HG02642 (cell line): ENCODE measurements around the gene TRIM62.

Source experiments
- ATAC-seq: cut with Tn5 transposase; IDR thresholded peaks from one replicate; pipeline ENCODE4 v1.9.1; 2021; ENCODE audit warnings: mild to moderate bottlenecking; ENCODE audit not compliant: unreplicated experiment, poor library complexity

Gene TRIM62

DNA sequence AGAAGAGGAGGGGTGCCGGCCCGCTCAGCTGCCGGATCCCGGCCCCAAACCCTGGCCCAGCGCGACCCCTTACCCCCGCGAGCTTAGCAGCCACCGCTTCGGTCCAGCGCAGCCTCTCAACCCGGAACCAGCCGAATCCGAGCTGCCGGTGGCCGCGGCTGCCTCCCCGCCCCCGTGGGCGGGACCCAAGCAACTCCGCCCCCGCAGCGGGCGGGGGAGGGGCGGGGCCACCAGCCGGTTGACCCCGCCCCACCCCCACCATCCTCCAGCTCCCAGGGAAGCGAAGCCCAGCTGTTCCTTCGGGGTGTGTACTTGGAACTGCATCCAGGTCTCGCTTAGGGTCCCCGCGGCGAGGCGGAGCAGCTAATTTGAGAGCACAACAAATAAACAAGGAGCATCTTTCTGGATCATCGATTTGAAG, at the start of gene TRIM62:
TSS of gene TRIM62 (minus strand) at position 123 of the 421 bp plus-strand sequence. CDS start 611 bp downstream, outside the sequence.
- ATAC-seq, result peak; percentile 52

DNA sequence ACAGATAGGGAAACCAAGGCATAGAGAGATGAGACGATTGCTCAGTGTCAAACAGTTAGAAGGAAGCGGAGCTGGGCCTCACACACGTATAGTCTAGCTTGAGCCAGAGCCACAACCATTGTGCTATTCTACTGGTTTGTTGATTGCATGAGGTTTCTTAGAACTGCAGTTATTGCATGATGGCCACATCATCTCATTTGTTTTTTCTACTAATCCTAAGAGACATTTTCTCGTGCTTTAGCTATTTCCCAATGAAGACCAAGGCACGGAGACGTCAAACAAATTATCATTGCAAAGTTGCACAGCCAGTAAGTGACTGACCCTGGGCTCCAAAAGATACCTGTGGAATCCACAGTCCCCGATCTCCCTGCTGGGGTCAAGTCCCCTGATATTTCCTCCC, 49.3 kb upstream of the TRIM62 start:
- no peak for ATAC-seq

- no peak for ATAC-seq
Measured at GRCh38 chr1:33228935-33229487, 47.2 kb upstream of the TRIM62 start.

GRCh38 chr1:33225586-33225985, 43.7 kb upstream of the TRIM62 start:
- no peak for ATAC-seq

DNA sequence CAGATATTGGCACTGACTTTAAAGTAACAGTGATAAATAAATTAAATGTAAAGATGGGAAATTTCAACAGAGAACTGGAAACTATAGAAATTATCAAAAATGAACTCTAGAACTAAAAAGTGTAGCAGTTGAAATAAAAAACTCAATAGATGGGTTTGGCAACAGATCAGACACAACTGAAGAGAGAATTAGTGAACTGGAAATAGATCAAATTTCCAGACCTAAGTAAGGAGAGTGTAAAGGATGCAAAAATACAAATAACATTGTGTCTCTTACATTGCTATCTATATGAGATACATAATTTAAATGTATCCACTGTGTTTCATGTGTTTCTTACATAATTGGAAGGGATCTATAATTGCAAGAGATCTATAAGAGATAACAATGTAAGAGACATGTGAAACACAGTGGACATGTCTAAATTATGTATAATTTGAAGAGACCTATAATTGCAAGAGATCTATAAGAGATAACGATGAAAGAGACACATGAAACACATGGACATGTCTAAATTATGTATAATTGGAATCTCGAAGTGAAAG, 42.4 kb upstream of the TRIM62 start:
- no peak for ATAC-seq

DNA sequence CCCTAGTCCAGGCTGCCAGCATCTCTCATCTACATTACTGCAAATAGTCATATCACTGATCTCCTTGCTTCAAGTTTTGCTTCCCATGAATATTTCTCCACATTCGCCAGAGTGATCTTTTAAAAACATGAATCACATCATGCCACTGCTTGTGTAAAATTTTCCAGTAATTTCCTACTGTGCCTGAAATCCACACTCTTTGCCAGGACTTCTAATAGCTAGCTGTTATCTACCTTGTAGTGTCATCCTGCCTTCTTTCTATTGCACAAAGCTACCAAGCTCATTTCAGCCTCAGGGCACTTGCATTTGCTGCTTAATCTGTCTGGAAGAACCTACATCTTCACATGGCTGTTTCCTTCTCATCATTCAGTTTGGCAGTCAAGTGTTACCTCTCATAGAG, 40.5 kb upstream of the TRIM62 start:
- no peak for ATAC-seq

DNA sequence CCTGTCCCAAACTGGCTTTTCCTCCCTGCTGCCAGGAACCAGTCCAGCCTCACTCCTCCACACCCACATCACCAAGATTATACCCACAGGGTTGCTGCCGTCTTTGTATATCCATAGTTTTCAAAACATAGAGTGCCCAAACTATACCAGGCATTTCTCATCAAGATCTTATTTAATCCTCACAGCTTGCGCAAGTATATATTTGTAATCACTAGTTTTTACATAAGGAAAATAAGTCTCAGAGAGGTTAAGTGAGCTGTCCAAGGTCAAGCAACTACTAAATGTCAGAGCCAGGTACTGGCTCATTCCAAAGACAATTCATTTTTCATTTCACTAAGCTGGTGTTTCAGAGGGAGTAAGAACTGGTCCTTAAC, 39.5 kb upstream of the TRIM62 start:
- no peak for ATAC-seq

- ATAC-seq, result no peak
Measured at GRCh38 chr1:33220676-33221384, 39.0 kb upstream of the TRIM62 start.

DNA sequence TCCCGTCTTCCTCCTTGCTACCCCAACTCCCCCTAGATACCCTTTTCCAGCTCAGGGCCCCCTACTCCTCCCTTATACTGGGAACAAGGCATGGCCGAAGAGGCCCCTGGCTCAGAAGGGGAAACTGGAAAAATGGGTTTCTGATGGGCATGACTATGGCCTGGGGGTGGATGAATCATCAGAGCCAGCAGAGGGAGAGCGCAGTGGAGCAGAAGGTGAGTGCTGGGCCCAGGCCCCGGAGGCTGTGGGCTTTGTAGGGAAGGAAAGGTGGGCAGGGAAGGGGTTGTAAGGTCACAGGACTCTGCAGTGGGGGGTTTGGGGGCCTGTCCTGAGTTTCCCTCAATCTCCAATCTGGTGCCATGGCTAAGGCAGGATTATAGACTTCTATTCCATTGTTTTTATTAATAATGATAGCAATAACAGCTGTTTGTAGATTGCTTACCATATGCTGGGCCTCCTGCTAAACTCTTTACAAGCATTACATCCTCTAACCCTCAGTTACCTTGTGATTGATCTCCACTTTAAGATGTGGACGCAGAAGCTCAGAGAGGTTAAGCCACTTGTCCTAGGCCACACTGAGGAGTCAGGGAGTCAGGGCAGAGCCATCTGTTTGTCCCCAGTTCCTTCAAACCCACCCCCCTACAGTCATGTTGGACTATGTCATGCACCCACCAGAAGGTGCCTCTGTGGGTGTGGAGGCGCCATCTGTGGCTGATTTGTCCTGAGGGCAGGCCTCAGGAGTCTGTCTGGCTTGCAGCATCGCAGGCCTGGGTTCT, 38.2 kb upstream of the TRIM62 start:
- ATAC-seq, result no peak

- no peak for ATAC-seq
Measured at GRCh38 chr1:33211972-33212371, 30.1 kb upstream of the TRIM62 start.

- ATAC-seq, result no peak
Measured at GRCh38 chr1:33206340-33206739, 24.5 kb upstream of the TRIM62 start.

DNA sequence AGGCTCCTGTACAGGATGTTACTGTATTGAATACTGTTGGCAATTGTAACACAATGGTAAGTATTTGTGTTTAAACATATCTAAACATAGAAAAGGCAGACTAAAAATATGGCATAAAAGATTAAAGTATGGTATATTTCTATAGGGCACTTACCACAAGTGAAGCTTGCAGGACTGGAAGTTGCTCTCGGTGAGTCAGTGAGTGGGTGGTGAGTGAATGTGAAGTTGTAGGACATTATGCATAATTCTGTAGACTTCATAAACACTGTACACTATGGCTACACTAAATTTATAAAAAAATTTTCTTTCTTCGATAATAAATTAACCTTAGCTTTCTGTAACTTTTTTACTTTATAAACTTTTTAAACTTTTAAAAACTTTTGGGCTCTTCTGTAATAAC, 13.7 kb upstream of the TRIM62 start:
- ATAC-seq, result no peak

DNA sequence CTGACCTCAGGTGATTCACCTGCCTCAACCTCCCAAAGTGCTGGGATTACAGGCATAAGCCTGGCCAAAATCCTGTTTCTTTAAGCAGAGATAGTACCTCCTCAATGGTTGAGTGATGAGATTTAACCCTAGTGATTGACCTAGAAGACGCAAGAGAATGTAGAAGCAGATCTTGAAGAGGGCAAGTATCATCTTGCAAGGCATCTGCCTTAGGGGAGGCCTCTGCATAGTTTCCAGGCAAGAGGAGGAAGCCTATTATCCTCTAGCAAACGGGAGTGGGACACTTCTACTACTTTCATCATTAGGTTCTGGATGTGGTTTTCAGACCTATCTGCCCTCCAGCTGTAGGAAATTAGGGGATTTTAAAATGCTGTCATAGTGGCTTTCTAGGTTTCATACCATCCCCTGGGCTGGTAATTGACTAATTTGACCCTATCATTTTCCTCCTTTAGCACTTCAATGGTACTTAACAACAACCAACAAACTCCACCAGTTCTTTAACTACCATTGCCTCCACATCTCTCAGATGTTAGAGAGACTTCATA, 10.0 kb upstream of the TRIM62 start:
- ATAC-seq, result no peak

DNA sequence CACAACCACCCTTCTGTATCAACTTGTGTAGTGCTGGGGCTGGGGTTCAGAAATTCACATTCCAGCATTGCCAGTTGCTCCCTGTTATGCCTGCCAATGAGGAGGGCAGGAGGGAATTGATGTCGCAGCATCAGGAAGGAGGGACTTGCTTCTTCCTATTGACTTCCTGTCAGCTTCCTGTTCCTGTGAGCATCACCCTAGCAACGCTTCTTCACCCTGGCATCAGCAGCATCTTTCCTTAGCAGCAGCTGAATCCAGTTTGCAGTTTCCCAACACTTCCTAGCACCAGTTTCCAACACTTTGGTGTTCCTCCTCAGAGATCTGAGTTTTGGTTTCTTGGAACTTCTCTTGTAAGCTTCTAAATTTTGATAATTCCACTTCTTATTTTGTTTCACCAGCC, 8.9 kb upstream of the TRIM62 start:
- no peak for ATAC-seq

- no peak for ATAC-seq
Measured at GRCh38 chr1:33188572-33189275, 6.9 kb upstream of the TRIM62 start.

DNA sequence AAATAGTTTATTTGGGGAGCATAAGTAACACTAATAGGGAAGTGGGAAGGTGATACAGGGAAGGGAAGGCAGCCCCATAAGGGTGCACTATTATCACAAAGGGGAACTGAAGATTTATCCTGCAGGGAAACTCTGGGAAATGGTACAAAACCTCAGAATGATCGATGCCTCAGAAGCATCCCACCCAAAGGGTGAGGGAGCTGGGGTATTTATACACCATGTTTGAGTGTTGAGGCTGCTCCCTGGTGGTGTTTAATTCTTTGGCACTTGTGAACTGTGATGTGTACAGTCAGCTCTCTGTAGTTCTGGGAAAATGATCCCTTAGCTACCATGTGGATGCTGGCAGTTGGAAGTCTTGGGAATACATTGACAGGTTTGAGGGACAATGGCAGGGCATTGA, 5.1 kb upstream of the TRIM62 start:
- ATAC-seq, result no peak

- no peak for ATAC-seq
Measured at GRCh38 chr1:33185541-33185940, 3.7 kb upstream of the TRIM62 start.

GRCh38 chr1:33183306-33183705, 1.5 kb upstream of the TRIM62 start:
- no peak for ATAC-seq

- no peak for ATAC-seq
Measured at GRCh38 chr1:33182896-33183295, 1.1 kb upstream of the TRIM62 start.

GRCh38 chr1:33182401-33182841, 578 bp upstream of the TRIM62 start:
- no peak for ATAC-seq
